Memory B cell (primary cell): Measurements from ENCODE around the gene DUOX2.

Source experiments
- ATAC-seq: fragments of 150-1000 bp; cut with Tn5 transposase; 2 replicates; pipeline ENCODE4 v1.10.0; 2021; ENCODE audit warnings: low read depth, mild to moderate bottlenecking, moderate library complexity
- DNase-seq, 2 donors: peaks; one replicate each; pipeline ENCODE4 v3.0.0; 2022; ENCODE audit warnings: low spot score in 2 of 2
- H3K27ac Mint-ChIP-seq: one replicate; pipeline ENCODE4 v1.8.0; 2022; ENCODE audit warnings: mild to moderate bottlenecking, moderate library complexity, mixed read lengths
- H3K27me3 Mint-ChIP-seq: one replicate; pipeline ENCODE4 v1.8.0; 2022; ENCODE audit warnings: mixed read lengths
- H3K36me3 Mint-ChIP-seq: one replicate; pipeline ENCODE4 v1.8.0; 2022; ENCODE audit warnings: mild to moderate bottlenecking, mixed read lengths
- H3K4me1 Mint-ChIP-seq: one replicate; pipeline ENCODE4 v1.8.0; 2022; ENCODE audit warnings: mixed read lengths
- H3K4me3 Mint-ChIP-seq: one replicate; pipeline ENCODE4 v1.8.0; 2022; ENCODE audit warnings: mild to moderate bottlenecking, moderate library complexity, mixed read lengths
- H3K9me3 Mint-ChIP-seq: one replicate; pipeline ENCODE4 v1.8.0; 2022; ENCODE audit warnings: mixed read lengths

DUOX2 gene

DNA sequence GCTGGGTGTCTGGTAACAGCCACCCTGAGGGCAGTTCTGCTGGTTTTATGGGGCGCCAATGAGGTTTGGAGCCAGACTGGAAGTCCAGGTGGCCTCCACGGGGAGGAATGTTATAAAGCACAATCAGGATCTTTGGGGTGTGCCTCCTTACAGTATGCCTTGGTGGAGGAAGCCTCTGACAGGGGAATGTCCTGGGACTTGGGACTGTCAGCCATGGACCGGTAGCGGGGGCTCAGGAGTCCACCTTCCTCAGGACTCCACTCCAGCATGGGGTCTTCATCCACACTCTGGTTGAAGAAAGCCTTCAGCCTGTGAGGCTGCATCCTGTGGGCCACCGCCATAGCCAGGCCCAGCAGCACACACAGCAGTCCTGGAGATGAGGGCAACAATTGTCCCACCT lies 5.0 kb upstream of the DUOX2 start:
- peaks cover 41% of the 10 kb centered on the region for H3K27me3 Mint-ChIP-seq
- H3K4me3 Mint-ChIP-seq, result no peak overlapping the region
- ATAC-seq (no peak), DNase-seq (no peak)
- H3K4me1 Mint-ChIP-seq, result peaks cover 21% of the 10 kb centered on the region
- H3K36me3 Mint-ChIP-seq, result no peaks in the 10 kb centered on the region
- no peak overlapping the region for H3K27ac Mint-ChIP-seq
- H3K9me3 Mint-ChIP-seq, result no peaks in the 10 kb centered on the region

GRCh38 chr15:45118131-45118588 lies 4.2 kb upstream of the DUOX2 start:
- H3K9me3 Mint-ChIP-seq, result no peaks in the 10 kb centered on the region
- H3K4me1 Mint-ChIP-seq, result peaks cover 28% of the 10 kb centered on the region
- DNase-seq (peak; percentile 88 to 89), ATAC-seq (peak; percentile 95)
- H3K27ac Mint-ChIP-seq, result no peak overlapping the region
- peak overlapping the region; percentile 84 for H3K4me3 Mint-ChIP-seq
- H3K36me3 Mint-ChIP-seq, result no peaks in the 10 kb centered on the region
- peaks cover 45% of the 10 kb centered on the region for H3K27me3 Mint-ChIP-seq

GRCh38 chr15:45117308-45118130 lies 3.5 kb upstream of the DUOX2 start:
- no peaks in the 10 kb centered on the region for H3K36me3 Mint-ChIP-seq
- no peak for DNase-seq
- H3K4me1 Mint-ChIP-seq, result peaks cover 31% of the 10 kb centered on the region
- peaks cover 45% of the 10 kb centered on the region for H3K27me3 Mint-ChIP-seq
- no peak overlapping the region for H3K27ac Mint-ChIP-seq
- H3K9me3 Mint-ChIP-seq, result no peaks in the 10 kb centered on the region
- peak overlapping the region; percentile 84 for H3K4me3 Mint-ChIP-seq
- ATAC-seq, result peak; percentile 13

- peaks cover 49% of the 10 kb centered on the region for H3K27me3 Mint-ChIP-seq
Observed at GRCh38 chr15:45116482-45117307, 2.7 kb upstream of the DUOX2 start.

GRCh38 chr15:45116006-45116481 lies 2.1 kb upstream of the DUOX2 start:
- DNase-seq, result no peak
- ATAC-seq, result no peak
- no peaks in the 10 kb centered on the region for H3K36me3 Mint-ChIP-seq
- peak overlapping the region; percentile 50 for H3K4me3 Mint-ChIP-seq
- no peaks in the 10 kb centered on the region for H3K9me3 Mint-ChIP-seq
- H3K4me1 Mint-ChIP-seq, result peaks cover 39% of the 10 kb centered on the region
- no peak overlapping the region for H3K27ac Mint-ChIP-seq
- peaks cover 48% of the 10 kb centered on the region for H3K27me3 Mint-ChIP-seq

More at GRCh38 chr15:45116482-45117307, 2.7 kb upstream of the DUOX2 start:
- ATAC-seq (no peak), DNase-seq (no peak)
- Mint-ChIP-seq H3K4me3 (peak overlapping the region; percentile 56), H3K27ac (no peak overlapping the region), H3K9me3 (no peaks in the 10 kb centered on the region), H3K4me1 (peaks cover 39% of the 10 kb centered on the region), H3K36me3 (no peaks in the 10 kb centered on the region)

GRCh38 chr15:45115312-45115820 lies 1.4 kb upstream of the DUOX2 start:
- Mint-ChIP-seq H3K9me3 (no peaks in the 10 kb centered on the region), H3K27ac (no peak overlapping the region), H3K4me3 (no peak overlapping the region), H3K4me1 (peaks cover 39% of the 10 kb centered on the region), H3K36me3 (no peaks in the 10 kb centered on the region), H3K27me3 (peaks cover 48% of the 10 kb centered on the region)
- no peak for DNase-seq
- no peak for ATAC-seq

DNA sequence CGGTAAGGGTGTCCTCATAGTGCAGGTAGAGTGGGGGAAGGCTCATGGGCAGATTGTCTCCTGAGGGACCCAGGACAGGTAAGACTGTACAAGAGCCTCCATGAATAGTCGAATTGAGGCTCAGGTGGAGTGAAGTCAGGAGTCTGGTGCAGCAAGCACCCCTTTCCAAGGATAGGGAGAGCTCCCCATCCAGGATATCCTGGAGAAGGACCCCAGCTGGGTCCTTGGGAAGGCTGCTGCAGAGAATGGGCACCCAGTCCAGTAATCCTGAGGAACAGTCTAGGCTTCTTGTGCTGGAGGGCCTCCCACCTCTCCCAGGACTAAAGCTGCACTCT lies 746 bp upstream of the DUOX2 start:
- Mint-ChIP-seq H3K4me3 (peak overlapping the region; percentile 60), H3K9me3 (no peaks in the 10 kb centered on the region), H3K4me1 (peaks cover 39% of the 10 kb centered on the region), H3K27me3 (peaks cover 51% of the 10 kb centered on the region), H3K36me3 (no peaks in the 10 kb centered on the region), H3K27ac (no peak overlapping the region)
- ATAC-seq (no peak), DNase-seq (no peak)

GRCh38 chr15:45113380-45113990 lies 487 bp downstream of the DUOX2 start:
- Mint-ChIP-seq H3K9me3 (no peaks in the 10 kb centered on the region), H3K4me1 (peaks cover 39% of the 10 kb centered on the region), H3K27ac (no peak overlapping the region), H3K4me3 (peak overlapping the region; percentile 37), H3K36me3 (no peaks in the 10 kb centered on the region), H3K27me3 (peaks cover 48% of the 10 kb centered on the region)
- ATAC-seq, result no peak
- DNase-seq, result no peak

GRCh38 chr15:45112591-45113379 lies 1.2 kb downstream of the DUOX2 start:
- no peak overlapping the region for H3K27ac Mint-ChIP-seq
- no peaks in the 10 kb centered on the region for H3K36me3 Mint-ChIP-seq
- no peaks in the 10 kb centered on the region for H3K9me3 Mint-ChIP-seq
- peaks cover 33% of the 10 kb centered on the region for H3K4me1 Mint-ChIP-seq
- H3K4me3 Mint-ChIP-seq, result peak overlapping the region; percentile 68
- peak; percentile 20 for ATAC-seq
- peaks cover 43% of the 10 kb centered on the region for H3K27me3 Mint-ChIP-seq
- DNase-seq, result no peak

DNA sequence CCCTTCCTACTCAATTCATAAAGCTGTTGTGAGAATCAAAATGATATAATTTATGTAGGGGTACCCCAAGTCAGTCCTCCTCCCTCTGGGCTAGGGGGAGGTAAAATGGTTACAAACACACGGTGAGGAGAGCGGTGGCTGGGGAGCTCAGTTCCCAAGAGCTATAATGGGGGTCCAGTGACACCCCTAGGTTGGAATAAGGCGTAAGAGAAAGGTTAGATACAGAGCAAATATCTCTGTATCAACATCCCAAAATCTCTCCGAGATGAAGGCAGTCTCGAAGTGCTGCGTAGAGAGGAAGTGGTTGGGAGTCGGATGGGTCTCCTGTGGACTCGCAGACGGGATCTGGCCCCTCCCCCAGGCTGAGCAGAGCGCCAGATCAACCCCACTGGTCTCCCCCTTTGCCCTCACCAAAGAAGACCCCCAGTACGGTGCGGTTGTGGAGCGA lies 1.8 kb downstream of the DUOX2 start:
- H3K27me3 Mint-ChIP-seq, result peaks cover 38% of the 10 kb centered on the region
- ATAC-seq (no peak), DNase-seq (no peak)
- H3K36me3 Mint-ChIP-seq, result no peaks in the 10 kb centered on the region
- H3K27ac Mint-ChIP-seq, result no peak overlapping the region
- peak overlapping the region; percentile 68 for H3K4me3 Mint-ChIP-seq
- no peaks in the 10 kb centered on the region for H3K9me3 Mint-ChIP-seq
- peaks cover 28% of the 10 kb centered on the region for H3K4me1 Mint-ChIP-seq

DNA sequence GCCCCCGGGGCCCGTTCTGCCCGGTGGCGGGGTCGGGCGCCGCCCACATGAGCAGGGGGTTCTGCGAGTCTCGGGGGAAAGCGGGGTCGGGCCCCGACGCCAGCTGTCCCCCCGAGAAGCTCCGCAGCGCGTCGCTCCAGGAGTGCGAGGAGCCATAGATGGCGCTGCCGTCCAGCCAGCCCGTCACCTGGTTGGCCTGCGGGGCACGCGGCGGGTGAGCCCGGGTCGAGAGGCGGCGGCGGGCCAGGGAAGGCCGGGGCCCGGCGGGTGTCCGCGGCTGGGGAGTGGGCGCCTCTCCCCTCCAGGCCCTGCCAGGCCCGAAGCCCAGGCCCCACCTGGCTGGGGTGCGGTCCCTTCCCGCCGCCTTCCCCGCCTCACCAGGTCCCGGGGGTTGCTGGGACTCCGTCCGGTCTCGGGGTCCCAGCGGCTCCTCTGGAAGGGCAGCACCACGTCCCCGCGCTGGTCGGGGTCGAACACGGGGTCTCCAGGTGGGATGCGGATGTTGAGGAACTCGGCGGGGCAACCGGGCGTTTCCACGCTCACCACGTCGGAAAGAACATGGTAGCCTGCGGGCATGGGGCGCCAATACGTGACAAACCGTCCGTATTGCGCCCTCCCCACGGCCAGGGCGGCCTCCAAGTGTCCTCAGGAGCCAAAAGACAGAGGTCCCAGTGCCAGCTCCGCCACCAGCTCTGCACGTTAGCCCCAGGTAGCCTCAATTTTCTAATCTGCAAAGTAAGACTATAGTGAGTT lies 2.4 kb downstream of the DUOX2 start:
- H3K4me1 Mint-ChIP-seq, result peaks cover 26% of the 10 kb centered on the region
- no peaks in the 10 kb centered on the region for H3K9me3 Mint-ChIP-seq
- H3K36me3 Mint-ChIP-seq, result no peaks in the 10 kb centered on the region
- DNase-seq (no peak), ATAC-seq (no peak)
- H3K4me3 Mint-ChIP-seq, result peak overlapping the region; percentile 68
- H3K27me3 Mint-ChIP-seq, result peaks cover 37% of the 10 kb centered on the region
- no peak overlapping the region for H3K27ac Mint-ChIP-seq

DNA sequence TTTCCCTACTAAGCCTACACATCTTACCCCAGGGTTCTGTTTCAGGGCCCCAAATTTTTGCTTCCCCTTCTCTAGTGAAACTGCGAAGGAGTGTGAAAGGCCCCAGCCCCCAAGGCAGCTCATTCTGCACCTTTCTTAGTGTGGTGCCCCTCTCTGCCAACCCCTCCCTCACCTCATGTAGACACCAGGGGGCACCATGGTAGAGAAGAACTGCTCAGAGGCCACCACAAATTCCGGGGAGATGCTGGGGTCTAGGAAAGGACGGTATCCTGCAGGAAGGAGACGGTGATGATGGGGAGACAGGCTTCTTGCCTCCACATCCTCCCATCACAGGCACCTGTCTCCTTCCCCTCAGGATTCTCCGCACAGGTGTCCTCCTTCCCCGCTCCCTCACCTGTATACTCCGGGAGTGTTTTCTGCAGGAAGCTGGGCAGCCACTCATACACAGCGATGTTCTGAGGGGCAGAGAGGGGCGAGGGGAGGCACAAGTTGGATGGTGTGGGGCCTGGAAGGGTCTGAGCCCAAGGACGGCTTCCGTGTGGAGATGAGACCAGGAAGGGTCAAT lies 3.6 kb downstream of the DUOX2 start:
- no peak overlapping the region for H3K4me3 Mint-ChIP-seq
- H3K27ac Mint-ChIP-seq, result no peak overlapping the region
- DNase-seq (no peak), ATAC-seq (no peak)
- H3K4me1 Mint-ChIP-seq, result peaks cover 22% of the 10 kb centered on the region
- H3K9me3 Mint-ChIP-seq, result no peaks in the 10 kb centered on the region
- peaks cover 29% of the 10 kb centered on the region for H3K27me3 Mint-ChIP-seq
- H3K36me3 Mint-ChIP-seq, result no peaks in the 10 kb centered on the region
